Adrenal gland (tissue), 5 donors: Measurements from ENCODE around the gene SLC25A47.

ENCODE experiments used
- CTCF ChIP-seq, 6 experiments: fragments of 450-650 bp in 4 of 6; fragments of 200-600 bp in 2 of 6; sonication (generic) in 1 of 6; IDR thresholded peaks; 1 replicate in 5 of 6; 2 replicates in 1 of 6; pipeline versions ENCODE4 v1.5.1 to v1.8.0; 2016 to 2021; ENCODE audit warnings: antibody characterized with exemption in 6 of 6, mild to moderate bottlenecking in 2 of 6, moderate library complexity in 1 of 6
- POLR2A ChIP-seq, 2 donors: fragments of 450-650 bp; IDR thresholded peaks; one replicate each; pipeline ENCODE4 v1.6.1; 2017; ENCODE audit warnings: antibody characterized with exemption in 2 of 2, mild to moderate bottlenecking in 2 of 2, moderate library complexity in 1 of 2
- donor health status: DM: no; HTN: no; CAD: no.

- no peak for TF ChIP-seq CTCF (IDR thresholded peaks at IDR 0.05)
- no peak for TF ChIP-seq POLR2A (IDR thresholded peaks at IDR 0.05)
These were observed 10.2 kb upstream of the SLC25A47 start for GRCh38 chr14:100312877-100313400.
